HG03025 (cell line): Measurements from ENCODE around the gene NXPH1.

Experiments
- ATAC-seq: cut with Tn5 transposase; IDR thresholded peaks from one replicate; pipeline ENCODE4 v1.9.1; 2021; ENCODE audit warnings: mild to moderate bottlenecking, moderate library complexity; ENCODE audit not compliant: unreplicated experiment, low FRiP score

NXPH1 gene

GRCh38 chr7:8585591-8585990 is 152.2 kb downstream of the NXPH1 start:
- ATAC-seq, result no peak

GRCh38 chr7:8590225-8590624 is 156.8 kb downstream of the NXPH1 start:
- no peak for ATAC-seq

- no peak for ATAC-seq
Observed at GRCh38 chr7:8590791-8591190, 157.4 kb downstream of the NXPH1 start.

GRCh38 chr7:8591289-8591688 is 157.9 kb downstream of the NXPH1 start:
- ATAC-seq, result no peak

GRCh38 chr7:8592167-8592566 is 158.8 kb downstream of the NXPH1 start:
- no peak for ATAC-seq

- ATAC-seq, result no peak
Observed at GRCh38 chr7:8594115-8594514, 160.7 kb downstream of the NXPH1 start.

- no peak for ATAC-seq
Observed at GRCh38 chr7:8597565-8597964, 164.2 kb downstream of the NXPH1 start.

GRCh38 chr7:8601121-8601520 is 167.7 kb downstream of the NXPH1 start:
- ATAC-seq, result no peak

- ATAC-seq, result no peak
Observed at GRCh38 chr7:8605221-8605620, 171.8 kb downstream of the NXPH1 start.

GRCh38 chr7:8612584-8612983 is 179.2 kb downstream of the NXPH1 start:
- no peak for ATAC-seq

GRCh38 chr7:8613191-8613590 is 179.8 kb downstream of the NXPH1 start:
- ATAC-seq, result no peak

- ATAC-seq, result no peak
Observed at GRCh38 chr7:8615019-8615418, 181.6 kb downstream of the NXPH1 start.

GRCh38 chr7:8618441-8619070 is 185.1 kb downstream of the NXPH1 start:
- ATAC-seq, result no peak

- no peak for ATAC-seq
Observed at GRCh38 chr7:8620169-8620568, 186.8 kb downstream of the NXPH1 start.

GRCh38 chr7:8625612-8626011 is 192.2 kb downstream of the NXPH1 start:
- no peak for ATAC-seq

- ATAC-seq, result no peak
Observed at GRCh38 chr7:8627325-8627724, 193.9 kb downstream of the NXPH1 start.

GRCh38 chr7:8628656-8629055 is 195.2 kb downstream of the NXPH1 start:
- ATAC-seq, result no peak

GRCh38 chr7:8629504-8629903 is 196.1 kb downstream of the NXPH1 start:
- ATAC-seq, result no peak

- ATAC-seq, result no peak
Observed at GRCh38 chr7:8637322-8637721, 203.9 kb downstream of the NXPH1 start.

GRCh38 chr7:8638076-8638475 is 204.7 kb downstream of the NXPH1 start:
- ATAC-seq, result no peak

GRCh38 chr7:8639668-8640067 is 206.3 kb downstream of the NXPH1 start:
- ATAC-seq, result no peak

GRCh38 chr7:8640671-8641070 is 207.3 kb downstream of the NXPH1 start:
- no peak for ATAC-seq
